HepG2 (cell line): ENCODE data around the gene SLC35A3.

Source experiments
- EZH2 ChIP-seq: conservative IDR thresholded peaks from 2 replicates; pipeline ENCODE4 v1.6.1; 2012; ENCODE audit warnings: mild to moderate bottlenecking, low read depth, low read length, moderate library complexity
- KLF15 ChIP-seq: sonication (generic); formaldehyde crosslinking; IDR thresholded peaks from 2 replicates; pipeline ENCODE4 v1.8.1; 2023; ENCODE audit warnings: borderline replicate concordance, mild to moderate bottlenecking, inconsistent platforms, missing genetic modification reagents, mixed read lengths
- MXI1 ChIP-seq: IDR thresholded peaks from 3 replicates; pipeline ENCODE4 v1.6.1; 2012; ENCODE audit warnings: low read depth, low read length, inconsistent platforms, borderline replicate concordance
- POLR2A ChIP-seq, 2 experiments: IDR thresholded peaks; 2 replicates each; pipeline ENCODE4 v1.6.1; 2011; ENCODE audit warnings: low read depth in 2 of 2, low read length in 2 of 2, mild to moderate bottlenecking in 1 of 2, moderate library complexity in 1 of 2; ENCODE audit not compliant: insufficient read depth in 1 of 2
- SRSF4 ChIP-seq: fragments of 200-400 bp; formaldehyde crosslinking; IDR thresholded peaks from one replicate; pipeline ENCODE4 v1.6.1; 2018; ENCODE audit warnings: mild to moderate bottlenecking, low read depth, low read length, moderate library complexity; ENCODE audit not compliant: poor library complexity, severe bottlenecking
- ZNF230 ChIP-seq: sonication (generic); formaldehyde crosslinking; IDR thresholded peaks from 2 replicates; pipeline ENCODE4 v1.4.0; 2020; ENCODE audit warnings: mild to moderate bottlenecking, missing genetic modification reagents
- ZNF672 ChIP-seq: sonication (generic); formaldehyde crosslinking; IDR thresholded peaks from 2 replicates; pipeline ENCODE4 v1.8.1; 2022; ENCODE audit warnings: missing genetic modification reagents
- ZNF777 ChIP-seq: sonication (generic); formaldehyde crosslinking; IDR thresholded peaks from 2 replicates; pipeline ENCODE4 v1.4.0; 2020; ENCODE audit warnings: missing genetic modification reagents
- TF ChIP-seq, protein P1 (sequence below): IDR thresholded peaks from 2 replicates; pipeline ENCODE4 v1.6.1; 2016; ENCODE audit warnings: missing compliant biosample characterization, missing genetic modification reagents, borderline replicate concordance
- TF ChIP-seq, protein P2 (sequence below): sonication (generic); formaldehyde crosslinking; IDR thresholded peaks from 2 replicates; pipeline ENCODE4 v1.5.0; 2020; ENCODE audit warnings: mild to moderate bottlenecking, missing genetic modification reagents, moderate library complexity
- TF ChIP-seq, protein P3 (sequence below), 2 experiments: IDR thresholded peaks; 2 replicates each; pipeline ENCODE4 v1.6.1; 2011 to 2012; ENCODE audit warnings: low read length in 2 of 2, borderline replicate concordance in 1 of 2, low read depth in 1 of 2, mild to moderate bottlenecking in 1 of 2, moderate library complexity in 1 of 2
- TF ChIP-seq, protein P4 (sequence below): sonication (generic); formaldehyde crosslinking; IDR thresholded peaks from 2 replicates; pipeline ENCODE4 v1.8.1; 2023; ENCODE audit warnings: mild to moderate bottlenecking, missing genetic modification reagents, borderline replicate concordance

DNA sequence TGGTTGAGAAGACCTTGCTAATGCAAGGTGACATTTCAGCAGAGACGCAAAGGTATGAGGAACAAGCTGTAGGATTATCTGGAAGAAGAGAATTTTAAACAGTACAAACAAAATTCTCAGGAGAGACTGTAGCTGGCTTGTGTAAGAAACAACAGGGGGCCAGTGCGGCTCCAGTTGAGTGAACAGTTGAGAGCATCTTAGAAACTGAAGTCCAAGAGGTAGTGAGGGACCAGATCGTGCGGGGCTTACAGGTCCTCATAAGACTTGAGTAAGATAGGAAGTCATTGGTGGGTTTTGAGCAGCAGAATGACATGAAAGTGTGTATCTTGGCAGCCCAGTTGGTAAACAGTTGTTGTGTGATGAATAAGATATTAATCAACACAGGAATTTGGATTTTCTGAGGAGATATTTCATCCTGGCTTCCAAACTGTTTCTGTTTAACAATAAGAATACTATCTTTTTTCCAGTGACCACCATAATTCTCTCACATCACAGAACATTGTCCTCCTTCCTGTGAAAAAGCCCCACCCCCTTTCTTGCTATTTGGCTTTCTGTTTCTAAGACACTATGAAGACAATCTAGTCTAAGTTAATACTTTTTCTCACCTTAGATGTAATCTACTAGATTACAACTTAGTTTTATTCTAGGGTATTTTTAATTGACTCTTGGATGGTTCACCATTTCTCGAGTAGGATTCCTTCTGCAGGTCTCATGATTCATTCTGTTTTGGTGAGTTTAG lies 100.6 kb downstream of the SLC35A3 start:
- TF ChIP-seq, protein P1, sequence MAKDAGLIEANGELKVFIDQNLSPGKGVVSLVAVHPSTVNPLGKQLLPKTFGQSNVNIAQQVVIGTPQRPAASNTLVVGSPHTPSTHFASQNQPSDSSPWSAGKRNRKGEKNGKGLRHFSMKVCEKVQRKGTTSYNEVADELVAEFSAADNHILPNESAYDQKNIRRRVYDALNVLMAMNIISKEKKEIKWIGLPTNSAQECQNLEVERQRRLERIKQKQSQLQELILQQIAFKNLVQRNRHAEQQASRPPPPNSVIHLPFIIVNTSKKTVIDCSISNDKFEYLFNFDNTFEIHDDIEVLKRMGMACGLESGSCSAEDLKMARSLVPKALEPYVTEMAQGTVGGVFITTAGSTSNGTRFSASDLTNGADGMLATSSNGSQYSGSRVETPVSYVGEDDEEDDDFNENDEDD (CRISPR knock-in tag) = no peak
- no peak for TF ChIP-seq SRSF4
- TF ChIP-seq ZNF777 (CRISPR knock-in tag) = no peak
- TF ChIP-seq, protein P2, sequence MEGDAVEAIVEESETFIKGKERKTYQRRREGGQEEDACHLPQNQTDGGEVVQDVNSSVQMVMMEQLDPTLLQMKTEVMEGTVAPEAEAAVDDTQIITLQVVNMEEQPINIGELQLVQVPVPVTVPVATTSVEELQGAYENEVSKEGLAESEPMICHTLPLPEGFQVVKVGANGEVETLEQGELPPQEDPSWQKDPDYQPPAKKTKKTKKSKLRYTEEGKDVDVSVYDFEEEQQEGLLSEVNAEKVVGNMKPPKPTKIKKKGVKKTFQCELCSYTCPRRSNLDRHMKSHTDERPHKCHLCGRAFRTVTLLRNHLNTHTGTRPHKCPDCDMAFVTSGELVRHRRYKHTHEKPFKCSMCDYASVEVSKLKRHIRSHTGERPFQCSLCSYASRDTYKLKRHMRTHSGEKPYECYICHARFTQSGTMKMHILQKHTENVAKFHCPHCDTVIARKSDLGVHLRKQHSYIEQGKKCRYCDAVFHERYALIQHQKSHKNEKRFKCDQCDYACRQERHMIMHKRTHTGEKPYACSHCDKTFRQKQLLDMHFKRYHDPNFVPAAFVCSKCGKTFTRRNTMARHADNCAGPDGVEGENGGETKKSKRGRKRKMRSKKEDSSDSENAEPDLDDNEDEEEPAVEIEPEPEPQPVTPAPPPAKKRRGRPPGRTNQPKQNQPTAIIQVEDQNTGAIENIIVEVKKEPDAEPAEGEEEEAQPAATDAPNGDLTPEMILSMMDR = no peak
- TF ChIP-seq, protein P3, sequence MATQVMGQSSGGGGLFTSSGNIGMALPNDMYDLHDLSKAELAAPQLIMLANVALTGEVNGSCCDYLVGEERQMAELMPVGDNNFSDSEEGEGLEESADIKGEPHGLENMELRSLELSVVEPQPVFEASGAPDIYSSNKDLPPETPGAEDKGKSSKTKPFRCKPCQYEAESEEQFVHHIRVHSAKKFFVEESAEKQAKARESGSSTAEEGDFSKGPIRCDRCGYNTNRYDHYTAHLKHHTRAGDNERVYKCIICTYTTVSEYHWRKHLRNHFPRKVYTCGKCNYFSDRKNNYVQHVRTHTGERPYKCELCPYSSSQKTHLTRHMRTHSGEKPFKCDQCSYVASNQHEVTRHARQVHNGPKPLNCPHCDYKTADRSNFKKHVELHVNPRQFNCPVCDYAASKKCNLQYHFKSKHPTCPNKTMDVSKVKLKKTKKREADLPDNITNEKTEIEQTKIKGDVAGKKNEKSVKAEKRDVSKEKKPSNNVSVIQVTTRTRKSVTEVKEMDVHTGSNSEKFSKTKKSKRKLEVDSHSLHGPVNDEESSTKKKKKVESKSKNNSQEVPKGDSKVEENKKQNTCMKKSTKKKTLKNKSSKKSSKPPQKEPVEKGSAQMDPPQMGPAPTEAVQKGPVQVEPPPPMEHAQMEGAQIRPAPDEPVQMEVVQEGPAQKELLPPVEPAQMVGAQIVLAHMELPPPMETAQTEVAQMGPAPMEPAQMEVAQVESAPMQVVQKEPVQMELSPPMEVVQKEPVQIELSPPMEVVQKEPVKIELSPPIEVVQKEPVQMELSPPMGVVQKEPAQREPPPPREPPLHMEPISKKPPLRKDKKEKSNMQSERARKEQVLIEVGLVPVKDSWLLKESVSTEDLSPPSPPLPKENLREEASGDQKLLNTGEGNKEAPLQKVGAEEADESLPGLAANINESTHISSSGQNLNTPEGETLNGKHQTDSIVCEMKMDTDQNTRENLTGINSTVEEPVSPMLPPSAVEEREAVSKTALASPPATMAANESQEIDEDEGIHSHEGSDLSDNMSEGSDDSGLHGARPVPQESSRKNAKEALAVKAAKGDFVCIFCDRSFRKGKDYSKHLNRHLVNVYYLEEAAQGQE (IDR thresholded peaks at IDR 0.05; ENCODE audit: borderline replicate concordance in 1 of 2, low read depth in 1 of 2, low read length in 2 of 2) = no peak
- no peak for TF ChIP-seq POLR2A (IDR thresholded peaks at IDR 0.05; ENCODE audit: insufficient read depth in 1 of 2, low read depth in 2 of 2, low read length in 2 of 2)
- no peak for TF ChIP-seq MXI1
- TF ChIP-seq ZNF230 (CRISPR knock-in tag) = no peak
- TF ChIP-seq, protein P4, sequence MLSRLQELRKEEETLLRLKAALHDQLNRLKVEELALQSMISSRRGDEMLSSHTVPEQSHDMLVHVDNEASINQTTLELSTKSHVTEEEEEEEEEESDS (CRISPR knock-in tag) = no peak
- no peak for TF ChIP-seq ZNF672 (CRISPR knock-in tag)
- TF ChIP-seq EZH2 = no peak
- TF ChIP-seq KLF15 (CRISPR knock-in tag) = no peak
